ENCODE measurements around the gene LMNA.
"Not testable (repeated sequence)": the region's sequence is repeated elsewhere in the genome, so short reads cannot be mapped to it uniquely, and the experiment has no call there.

LMNA gene

DNA sequence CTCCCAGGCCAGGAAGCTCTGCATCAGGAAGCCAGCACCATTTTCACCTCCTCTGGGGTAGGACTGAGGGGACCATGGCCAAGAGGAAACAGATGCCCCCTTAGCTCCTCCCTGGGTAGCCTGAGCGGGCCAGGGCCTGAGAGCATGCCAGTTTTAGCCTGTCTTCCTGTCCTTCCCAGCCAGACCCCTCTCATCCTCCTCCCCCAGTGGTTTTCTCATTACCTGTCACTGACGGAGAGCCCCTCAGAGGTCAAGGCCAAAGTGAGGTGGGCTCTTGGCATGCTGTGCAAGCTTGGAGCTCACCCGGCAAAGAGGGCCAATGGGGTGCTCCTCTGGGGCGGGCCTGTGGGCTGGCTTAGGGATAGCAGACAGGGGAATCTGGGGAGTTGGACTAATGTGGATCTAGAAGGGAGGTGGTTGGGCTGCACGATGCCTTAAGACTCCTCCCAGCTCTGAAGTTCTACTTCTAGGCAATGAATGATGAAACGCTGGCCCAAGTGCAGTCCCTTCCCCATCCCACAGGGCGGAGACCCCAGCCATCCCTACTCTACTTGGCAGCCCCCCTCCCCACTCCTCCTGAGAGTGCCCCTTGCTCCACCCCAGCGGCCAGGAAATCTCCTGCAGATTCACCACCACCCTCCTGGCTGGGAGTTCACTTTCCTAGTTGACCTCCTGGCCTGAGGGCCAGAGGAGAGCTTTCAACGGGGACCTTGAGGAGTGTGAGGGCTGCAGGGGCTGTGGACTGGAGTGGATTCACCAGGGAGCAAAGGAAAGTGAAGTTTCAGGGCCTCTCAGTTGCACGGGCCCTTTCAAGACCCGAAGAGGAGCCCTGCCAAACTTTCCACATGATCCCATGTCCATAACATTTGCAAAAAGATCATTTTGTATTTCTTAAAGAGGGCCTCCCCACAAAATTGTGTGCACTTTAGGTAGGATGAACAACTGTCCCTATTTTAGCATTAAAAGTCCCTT, 9.4 kb upstream of the LMNA start:
- no peak for DNase-seq (ENCODE audit: low read depth in 2 of 2)

DNA sequence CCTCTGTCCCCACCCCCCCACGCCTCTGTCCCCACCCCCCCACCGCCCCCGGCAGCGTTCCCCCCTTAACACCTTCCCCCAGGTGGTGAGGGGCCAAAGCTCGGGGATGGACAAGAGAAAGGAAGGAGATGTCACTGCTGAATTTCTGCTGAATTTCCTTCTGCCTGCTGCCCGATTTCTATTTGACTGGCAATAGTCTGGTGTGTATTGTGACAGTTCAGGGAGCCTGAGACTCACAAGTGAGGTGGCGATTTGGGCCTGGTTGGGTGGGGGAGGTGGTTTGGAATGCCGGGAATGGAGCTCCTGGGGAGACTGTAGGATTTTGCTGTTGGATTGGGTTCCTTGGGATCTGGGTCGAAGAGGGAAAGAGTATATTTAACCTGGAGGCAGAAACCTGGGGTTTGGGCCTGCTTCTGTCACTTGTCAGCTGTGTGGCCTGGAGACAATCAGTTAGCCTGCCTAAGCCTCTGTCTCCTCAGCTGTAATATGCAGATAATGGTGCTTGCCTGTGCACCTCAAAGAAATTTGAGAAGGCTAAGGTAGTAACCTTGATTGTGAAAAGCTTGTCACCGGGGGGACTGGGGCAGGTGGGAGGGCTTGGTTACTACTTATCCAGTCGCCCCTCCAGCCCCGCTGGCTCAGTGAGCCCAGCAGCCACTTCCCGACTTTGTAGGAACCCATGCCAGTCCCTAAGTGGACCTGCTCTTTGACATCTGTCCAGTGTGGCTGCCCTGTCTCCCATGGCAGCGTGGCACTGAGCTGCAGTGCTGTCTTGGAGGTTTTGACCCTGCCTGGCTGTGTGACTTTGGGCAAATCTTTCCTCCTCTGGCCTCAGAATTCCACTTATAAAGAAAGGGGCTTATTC, 7.7 kb upstream of the LMNA start:
- no peak for DNase-seq (ENCODE audit: low read depth in 2 of 2)

DNA sequence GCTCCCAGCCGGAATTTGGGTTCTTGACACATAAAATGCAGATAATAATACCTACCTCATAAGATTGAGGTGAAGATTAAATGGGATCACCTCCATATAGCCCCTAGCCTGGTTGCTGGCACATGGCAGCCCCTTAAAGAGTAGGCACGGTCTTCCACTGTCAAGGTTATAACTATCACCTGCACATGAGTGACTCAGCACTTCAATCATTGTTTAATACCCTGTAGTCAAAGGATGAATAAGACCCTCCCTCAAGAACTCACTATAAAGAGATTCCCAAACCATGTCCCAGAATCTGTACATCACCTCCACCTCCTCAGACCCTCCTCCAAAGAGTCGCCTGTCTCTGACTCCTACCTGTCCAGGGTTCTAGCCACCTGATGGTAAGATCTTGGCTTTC, 6.5 kb upstream of the LMNA start:
- no peak for DNase-seq (ENCODE audit: low read depth in 2 of 2)

DNA sequence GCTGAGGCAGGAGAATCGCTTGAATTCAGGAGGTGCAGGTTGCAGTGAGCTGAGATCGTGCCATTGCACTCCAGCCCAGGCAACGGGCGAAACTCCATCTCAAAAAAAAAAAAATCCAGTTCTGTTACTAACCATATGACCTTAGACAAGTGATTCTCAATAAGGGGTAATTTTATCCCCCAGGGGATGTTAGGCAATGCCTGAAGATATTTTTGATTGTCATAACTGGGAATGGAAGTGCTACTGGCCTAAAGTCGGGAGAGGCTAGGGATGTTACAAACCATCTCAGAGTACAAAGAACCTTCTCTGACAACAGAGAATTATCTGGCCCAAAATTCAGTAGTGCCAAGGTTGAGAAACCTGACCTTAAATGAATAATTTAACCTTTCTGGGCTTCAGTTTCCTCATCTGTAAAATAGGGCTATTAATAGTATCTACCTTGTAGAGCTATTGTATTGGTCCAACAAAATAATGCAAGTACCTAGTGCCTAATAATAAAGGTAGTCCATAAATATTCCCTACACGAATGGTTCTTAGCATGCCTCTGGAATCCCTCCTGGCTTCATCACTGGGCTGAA, 5.8 kb upstream of the LMNA start:
- DNase-seq (ENCODE audit: low read depth in 2 of 2) = no peak

DNA sequence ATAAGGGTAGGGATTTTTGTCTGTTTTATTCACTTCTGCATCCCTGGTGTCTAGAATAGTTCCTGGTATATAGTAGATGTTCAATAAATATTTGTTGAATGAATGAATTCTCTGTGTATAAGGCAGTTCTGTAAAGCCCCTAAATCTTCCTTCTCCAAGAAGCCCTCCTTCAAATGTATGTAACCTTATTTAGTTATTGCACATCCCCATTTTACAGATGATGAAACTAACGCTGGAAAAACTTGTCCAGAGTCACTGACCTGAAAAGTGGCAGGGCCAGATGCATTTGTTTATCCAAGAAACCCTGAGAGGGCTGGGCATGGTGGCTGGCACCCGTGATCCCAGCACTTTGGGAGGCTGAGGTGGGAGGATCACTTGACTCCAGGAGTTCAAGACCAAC, 4.3 kb upstream of the LMNA start:
- DNase-seq (ENCODE audit: low read depth in 2 of 2) = no peak

DNA sequence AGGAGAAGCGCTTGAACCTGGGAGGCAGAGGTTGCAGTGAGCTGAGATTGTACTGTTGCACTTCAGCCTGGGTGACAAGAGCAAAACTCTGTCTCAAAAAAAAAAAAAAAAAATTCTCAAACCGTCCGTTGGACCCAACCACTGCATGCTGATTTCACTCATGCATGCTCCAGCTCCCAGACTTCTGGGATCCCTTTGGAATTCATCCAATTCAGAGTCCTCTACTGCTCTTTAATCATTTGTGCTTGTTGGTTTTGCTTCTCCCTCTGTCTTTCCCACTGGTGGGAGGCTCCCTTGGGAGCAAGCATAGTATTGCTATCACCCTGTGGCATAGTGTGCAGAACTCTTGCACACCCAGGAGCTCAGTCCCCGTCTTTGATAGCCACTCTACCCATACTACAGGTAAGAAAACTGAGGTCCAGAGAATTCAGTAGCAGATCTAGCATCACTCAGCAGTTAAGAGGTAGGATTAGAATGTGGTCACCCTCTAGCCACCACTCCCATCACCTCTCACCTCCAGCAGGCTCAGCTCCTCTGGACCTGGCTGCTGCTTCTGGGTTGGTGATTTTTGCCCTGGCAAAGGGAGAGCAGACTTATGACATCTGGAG, 3.1 kb upstream of the LMNA start:
- no peak for DNase-seq (ENCODE audit: low read depth in 2 of 2)

DNA sequence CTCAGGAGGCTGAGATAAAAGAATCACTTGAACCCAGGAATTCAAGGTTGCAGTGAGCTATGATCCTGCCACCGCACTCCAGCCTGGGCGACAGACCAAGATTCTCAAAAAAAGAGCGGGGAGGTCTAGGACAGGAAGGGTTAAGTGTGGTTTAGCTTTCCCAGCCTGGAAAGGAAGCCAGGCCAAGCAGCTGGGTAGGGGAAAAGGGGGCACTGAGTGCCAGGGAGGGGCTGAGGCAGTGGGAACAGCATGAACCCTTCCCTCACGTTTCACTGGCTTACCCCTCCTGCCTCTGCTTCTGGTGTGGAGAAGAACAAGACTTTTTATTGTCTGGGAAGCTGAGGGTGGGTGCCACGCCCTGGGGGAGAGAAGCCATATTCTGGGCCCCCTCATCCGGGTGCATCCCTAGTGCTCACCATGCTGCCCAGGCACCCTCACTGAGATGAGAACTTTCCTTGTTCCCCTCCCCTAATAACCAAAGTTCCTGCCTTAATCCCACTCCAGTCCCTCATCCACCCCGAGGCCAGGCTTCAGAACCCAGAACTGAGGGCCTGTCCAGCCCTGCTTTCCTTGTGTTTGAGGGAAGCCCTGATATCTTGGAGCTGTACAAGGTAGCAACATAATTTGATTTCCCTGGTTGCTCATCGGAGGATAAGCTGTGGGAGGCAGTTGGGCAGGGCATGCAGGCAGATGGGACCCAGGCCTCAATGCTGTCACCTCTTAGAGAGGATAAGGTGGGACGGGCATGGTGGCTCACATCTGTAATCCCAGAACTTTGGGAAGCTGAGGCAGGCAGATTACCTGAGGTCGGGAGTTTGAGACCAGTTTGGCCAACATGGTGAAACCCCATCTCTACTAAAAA, 2.0 kb upstream of the LMNA start:
- DNase-seq (ENCODE audit: low read depth in 2 of 2) = no peak

DNA sequence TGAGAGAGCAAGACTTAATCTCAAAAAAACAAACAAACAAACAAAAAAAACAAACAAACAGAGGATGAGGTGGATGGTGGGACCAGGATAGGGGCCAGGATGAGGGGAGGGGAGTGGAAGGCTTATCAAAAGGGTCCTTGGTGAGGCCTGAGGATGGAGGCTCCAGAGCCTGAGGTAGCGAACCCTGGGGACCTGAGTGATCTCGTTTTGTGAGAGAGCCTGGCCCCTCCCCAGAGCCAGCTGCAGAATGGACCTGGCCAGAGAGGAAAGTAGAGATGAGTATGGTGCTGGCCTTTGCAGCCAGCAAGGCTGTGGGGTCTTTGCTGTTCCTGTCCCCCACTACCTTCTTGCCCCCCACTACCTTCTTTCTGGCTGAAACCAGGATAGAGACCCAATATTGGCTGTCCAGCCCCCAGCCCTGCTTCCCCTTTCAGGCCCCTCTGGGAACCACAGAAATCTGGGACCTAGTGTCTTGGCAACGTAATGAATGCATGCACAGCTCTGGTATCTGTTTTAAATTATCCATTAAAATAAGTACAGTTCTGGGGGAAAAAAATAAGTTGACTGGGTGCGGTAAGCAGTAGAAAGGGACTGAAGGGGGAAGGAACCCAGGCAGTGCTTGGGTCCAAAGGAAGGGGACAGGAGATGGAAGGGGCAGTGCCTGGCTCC, 1.1 kb upstream of the LMNA start:
- DNase-seq (ENCODE audit: low read depth in 2 of 2) = no peak

DNA sequence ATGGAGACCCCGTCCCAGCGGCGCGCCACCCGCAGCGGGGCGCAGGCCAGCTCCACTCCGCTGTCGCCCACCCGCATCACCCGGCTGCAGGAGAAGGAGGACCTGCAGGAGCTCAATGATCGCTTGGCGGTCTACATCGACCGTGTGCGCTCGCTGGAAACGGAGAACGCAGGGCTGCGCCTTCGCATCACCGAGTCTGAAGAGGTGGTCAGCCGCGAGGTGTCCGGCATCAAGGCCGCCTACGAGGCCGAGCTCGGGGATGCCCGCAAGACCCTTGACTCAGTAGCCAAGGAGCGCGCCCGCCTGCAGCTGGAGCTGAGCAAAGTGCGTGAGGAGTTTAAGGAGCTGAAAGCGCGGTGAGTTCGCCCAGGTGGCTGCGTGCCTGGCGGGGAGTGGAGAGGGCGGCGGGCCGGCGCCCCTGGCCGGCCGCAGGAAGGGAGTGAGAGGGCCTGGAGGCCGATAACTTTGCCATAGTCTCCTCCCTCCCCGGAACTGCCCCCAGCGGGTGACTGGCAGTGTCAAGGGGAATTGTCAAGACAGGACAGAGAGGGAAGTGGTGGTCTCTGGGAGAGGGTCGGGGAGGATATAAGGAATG, 505 bp downstream of the LMNA start:
- no peak for DNase-seq (ENCODE audit: low read depth in 2 of 2)

DNA sequence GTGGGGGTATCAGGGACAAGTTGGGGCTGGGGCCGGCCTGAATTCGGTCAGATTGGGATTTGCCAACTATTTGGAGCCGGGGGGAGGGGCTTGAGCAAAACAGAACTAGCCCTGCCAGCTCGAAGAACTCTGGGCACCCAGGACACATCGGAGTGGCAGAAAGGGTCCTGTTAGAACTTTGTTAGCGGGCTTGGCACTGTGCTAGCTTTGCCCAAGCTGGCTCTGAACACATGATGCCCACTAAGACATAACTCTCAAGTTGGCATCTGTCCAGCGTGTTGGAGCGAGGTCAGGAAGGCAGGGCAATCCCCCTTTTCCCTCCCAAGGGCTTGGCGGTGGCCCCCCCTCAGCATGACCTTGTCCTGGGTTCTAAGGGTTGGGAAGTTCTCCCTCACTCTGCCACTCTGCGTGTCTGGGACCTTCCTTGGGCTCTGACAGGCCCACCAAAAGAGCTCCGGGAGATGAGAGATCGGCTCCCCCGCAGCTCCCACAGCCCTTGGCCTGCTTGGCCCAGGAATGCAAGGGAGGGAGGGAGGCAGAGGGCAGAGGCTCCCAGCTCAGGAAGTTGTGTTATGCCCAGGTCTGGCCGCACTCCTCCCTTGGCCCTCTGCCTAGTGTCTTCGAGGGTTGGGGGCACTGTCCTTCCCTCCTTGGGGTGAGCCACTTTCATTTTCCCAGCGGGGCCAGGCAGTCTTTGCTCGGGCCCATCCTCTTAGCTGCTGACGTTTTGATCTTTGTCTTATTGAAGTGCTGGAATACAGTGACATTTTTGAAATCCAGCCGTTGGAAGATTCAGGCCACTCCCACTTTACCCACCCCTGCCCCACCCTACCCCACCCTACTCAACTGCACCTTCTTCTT, 1.2 kb downstream of the LMNA start:
- DNase-seq (ENCODE audit: low read depth in 2 of 2) = no peak

DNA sequence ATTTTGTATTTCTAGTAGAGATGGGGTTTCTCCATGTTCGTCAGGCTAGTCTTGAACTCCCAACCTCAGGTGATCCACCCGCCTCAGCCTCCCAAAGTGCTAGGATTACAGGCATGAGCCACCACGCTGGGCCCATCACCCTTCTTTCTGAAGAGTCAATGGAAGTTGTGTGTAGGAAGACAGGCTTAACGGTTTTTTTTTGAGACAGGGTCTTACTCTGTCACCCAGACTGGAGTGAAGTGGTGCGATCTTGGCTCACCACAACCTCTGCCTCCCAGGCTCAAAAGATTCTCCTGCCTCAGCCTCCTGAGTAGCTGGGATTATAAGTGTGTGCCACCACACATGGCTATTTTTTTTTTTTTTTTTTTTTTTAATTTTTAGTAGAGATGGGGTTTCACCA, 2.2 kb downstream of the LMNA start:
- DNase-seq (ENCODE audit: low read depth in 2 of 2) = not testable (repeated sequence)

DNA sequence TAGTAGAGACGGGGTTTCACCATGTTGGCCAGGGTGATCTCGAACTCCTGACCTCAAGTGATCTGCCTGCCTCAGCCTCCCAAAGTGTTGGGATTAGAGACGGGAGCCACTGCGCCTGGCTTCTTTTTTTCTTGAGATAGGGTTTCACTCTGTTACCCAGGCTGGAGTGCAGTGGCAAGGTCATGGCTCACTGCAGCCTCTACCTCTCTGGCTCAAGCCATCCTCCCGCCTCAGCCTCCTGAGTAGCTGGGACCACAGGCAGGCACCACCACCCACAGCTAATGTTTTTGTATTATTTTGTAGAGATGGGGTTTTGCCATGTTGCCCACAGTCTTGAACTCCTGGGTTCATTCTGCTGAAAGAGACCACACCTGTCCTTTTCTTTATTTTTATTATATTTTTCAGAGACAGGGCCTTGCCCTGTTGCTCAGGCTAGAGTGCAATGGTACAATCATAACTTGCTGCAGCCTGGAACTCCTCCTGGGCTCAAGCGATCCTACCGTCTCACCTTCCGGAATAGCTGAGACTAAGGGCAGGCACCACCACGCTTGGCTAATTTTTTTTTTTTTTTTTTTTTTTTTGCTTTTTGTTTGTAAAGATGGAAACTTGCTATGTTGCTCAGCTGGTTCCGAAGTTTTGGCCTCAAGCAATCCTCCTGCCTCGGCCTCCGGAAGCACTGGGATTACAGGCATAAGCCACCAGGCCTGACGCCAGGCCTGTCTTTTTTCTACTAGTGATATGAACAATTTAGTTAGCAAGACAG, 3.1 kb downstream of the LMNA start:
- no peak for DNase-seq (ENCODE audit: low read depth in 2 of 2)

DNA sequence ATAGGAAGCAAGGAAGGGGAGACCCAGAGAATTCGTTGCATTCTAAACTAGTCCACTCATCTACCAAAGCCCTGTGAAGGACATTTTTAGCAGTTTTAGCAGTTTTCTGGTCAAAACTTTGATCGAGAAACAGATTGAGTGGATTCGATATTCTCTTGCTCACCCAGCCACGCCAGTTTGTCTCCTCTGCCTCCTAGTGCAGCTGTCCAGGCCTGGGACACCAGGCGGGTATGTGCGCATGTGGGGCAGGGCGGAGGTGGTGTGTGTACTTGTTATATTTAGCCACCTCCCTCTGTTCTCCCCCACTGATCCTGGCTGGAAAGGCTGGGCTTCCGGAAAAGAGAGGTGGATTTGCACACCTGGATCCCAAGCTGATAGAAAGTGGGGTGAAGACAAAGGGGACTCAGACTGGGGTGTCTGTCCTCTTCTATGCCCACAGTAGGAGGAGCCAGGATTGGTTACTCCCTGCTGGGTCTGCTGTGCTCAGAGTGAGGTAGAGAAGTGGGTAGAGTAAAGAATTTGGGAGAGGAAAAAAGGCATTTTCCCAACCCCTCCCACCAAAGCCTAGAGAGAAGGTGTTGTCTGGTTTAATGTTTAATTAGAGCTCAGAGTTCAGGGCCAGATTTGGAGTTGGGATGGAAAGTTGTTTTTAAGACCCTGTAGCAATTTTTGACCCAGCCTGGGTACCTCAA, 3.8 kb downstream of the LMNA start:
- DNase-seq (ENCODE audit: low read depth in 2 of 2) = no peak

DNA sequence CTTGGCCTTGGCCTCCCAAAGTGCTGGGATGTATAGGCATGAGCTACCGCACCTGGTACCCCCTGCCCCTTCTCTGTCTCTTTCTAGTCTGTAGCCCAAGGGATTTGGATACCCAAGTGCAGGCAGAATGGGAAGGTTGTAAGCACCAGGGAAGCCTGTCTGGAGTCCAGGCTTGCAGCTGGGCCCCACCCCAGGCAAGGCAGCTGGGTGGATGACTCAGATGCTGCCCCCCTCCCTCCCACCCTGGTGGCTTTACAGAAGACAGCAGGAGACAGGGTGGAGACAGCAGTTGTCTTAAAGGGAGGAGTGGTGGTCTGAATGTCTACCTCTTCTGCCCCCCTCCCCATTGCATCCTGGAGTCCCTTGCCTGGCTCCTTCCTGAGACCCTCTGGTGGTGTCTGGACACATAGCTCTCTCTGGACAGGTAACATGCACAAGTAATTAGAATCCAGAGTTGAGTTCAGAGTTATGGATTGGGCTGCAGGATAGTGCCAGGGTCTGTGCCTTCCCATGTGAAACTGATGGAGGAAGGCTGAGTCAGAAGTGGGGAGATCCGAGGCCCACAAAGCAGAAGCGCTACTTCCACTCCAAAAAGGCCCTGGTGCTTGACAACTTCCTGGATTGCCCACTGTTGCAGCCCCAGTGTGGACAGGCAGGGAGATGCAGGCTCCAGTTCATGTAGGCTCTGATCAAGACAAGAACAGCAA, 5.1 kb downstream of the LMNA start:
- DNase-seq (ENCODE audit: low read depth in 2 of 2) = no peak

DNA sequence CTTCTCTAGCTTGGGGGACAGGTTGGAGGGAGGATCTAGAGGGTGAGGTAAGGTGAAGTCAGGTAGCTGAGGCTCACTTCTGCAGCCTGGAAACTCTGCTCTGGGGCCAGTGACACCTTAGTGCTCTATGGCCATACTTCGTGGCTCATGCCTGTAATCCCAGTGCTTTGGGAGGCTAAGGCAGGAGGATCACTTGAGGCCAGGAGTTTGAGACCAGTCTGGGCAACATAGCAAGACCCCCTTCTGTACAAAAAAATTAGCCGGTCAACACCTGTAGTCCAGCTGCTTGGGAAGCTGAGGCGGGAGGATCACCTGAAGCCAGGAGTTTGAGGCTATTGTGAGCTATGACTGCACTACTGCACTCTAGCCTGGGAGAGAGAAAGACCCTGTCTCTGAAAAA, 5.8 kb downstream of the LMNA start:
- no peak for DNase-seq (ENCODE audit: low read depth in 2 of 2)

DNA sequence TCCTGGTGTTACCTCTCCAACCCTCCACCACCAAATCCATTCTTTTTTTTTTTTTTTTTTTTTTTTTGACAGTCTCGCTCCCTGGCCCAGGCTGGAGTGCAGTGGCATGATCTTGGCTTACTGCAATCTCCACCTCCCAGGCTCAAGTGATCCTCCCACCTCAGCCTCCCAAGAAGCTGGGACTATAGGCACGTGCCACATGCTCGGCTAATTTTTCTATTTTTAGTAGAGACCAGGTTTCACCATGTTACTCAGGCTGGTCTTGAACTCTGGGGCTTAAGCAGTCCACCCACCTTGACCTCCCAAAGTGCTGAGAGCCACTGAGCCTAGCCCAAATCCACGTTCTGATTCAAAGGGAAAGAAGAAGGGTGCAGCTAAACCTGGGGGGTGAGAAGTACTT, 6.5 kb downstream of the LMNA start:
- not testable (repeated sequence) for DNase-seq (ENCODE audit: low read depth in 2 of 2)

DNA sequence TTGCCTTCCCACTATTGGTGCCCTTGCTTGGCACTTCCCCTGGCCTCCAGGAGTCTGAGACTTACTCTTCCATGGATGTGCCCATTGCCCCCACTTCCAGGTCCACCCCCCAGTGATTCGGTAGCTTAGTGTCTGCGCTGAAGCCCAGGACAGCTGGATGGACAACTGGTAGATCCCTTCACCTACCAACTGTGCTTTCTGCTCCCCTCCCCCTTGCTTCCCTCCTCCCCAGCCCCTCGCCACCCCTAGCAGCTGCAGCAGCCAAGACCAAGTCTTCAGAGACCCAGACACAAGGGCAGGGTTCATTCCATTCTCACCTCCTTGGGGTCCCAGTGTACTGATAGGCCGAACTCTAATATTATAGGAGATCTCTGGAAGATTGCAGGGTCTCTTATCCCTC, 6.9 kb downstream of the LMNA start:
- DNase-seq (ENCODE audit: low read depth in 2 of 2) = no peak

All from stimulated activated CD8-positive, alpha-beta memory T cell treated with anti-CD3 and anti-CD28 coated beads, Interleukin-2, amount 100 ng/mL, for 1 hour (primary cell).